A673 (cell line): Measurements from ENCODE around the gene SLC25A1.

Source experiments
- CTCF ChIP-seq: fragments of 300-800, 200-600 bp; sonication (generic); conservative IDR thresholded peaks from 2 replicates; pipeline ENCODE4 v1.5.1; 2017; ENCODE audit warnings: low read depth, mild to moderate bottlenecking, antibody characterized with exemption, low read length, moderate library complexity, mixed read lengths
- EZH2 ChIP-seq: fragments of 200-600 bp; sonication (generic); IDR thresholded peaks from 2 replicates; pipeline ENCODE4 v1.6.1; 2017; ENCODE audit warnings: borderline replicate concordance, low read depth, mild to moderate bottlenecking, mixed read lengths, antibody characterized with exemption, low read length; ENCODE audit not compliant: poor library complexity, severe bottlenecking

- TF ChIP-seq CTCF, result no peak
- no peak for TF ChIP-seq EZH2
Observed at GRCh38 chr22:19187716-19188563, 9.4 kb upstream of the SLC25A1 start.
